ENCODE measurements around the gene ANKRD49.

The ANKRD49 gene

DNA sequence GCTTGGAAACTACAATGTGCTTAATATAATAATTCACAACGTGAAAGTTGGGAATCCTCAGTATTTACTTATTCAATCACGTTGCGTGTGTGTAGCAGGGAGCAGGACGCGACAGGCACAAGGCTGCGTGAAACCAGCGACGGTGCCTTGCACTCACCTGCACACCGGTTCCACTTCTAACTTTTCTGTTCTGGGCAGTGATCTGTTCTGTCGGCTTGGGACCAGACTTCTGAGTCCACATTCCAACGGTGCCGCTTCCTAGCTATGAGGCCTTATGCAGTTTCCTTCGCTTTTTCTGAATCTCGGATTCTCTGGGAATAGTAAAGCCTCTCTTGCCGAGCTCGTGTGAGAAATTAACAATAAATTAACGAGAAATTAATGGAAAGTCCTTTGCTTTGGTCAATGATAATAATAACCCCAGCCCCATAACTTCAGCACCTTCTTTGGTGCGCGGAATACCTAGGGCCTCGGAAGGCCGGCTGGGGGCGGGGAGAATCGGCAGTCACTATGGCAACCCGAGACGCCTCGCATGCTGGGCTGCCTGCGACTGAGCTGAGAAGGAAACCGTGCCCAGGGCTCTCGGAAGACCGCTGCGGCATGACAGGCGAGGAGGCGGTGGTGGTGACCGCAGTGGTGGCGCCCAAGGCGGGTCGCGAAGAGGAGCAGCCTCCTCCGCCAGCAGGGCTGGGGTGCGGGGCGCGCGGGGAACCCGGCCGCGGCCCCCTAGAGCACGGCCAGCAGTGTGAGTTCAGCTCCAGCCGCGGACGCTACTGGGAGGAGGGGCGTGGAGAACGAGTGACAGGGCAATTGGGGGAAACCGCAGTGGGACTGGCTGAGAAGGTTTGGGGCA lies 18.4 kb downstream of the ANKRD49 start, which contains the start of gene C11orf97:
C11orf97 (plus strand) TSS at position 530 of the 850 bp plus-strand sequence; CDS start at position 598, 68 bp downstream.
- DNase-seq, result no peak

DNA sequence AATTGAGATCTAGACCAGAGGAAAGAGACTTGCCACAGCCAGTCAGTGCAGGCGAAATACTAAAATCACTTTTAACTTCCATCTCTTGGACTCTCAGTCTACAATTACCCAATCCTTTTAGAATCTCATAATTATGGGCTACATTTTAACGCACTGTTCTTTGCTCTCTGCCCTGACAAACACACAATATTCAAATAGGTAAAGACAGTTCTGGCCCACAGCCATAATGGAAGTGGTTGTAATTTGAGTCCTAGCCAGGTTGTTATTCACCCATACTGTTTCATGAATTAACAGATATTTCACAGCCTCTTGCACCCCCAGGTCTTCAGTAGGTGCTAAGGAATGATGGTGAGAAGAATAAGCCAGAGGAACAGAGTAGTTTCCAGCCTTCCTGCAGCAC lies 19.3 kb downstream of the ANKRD49 start:
- peak; percentile 62 for DNase-seq

DNA sequence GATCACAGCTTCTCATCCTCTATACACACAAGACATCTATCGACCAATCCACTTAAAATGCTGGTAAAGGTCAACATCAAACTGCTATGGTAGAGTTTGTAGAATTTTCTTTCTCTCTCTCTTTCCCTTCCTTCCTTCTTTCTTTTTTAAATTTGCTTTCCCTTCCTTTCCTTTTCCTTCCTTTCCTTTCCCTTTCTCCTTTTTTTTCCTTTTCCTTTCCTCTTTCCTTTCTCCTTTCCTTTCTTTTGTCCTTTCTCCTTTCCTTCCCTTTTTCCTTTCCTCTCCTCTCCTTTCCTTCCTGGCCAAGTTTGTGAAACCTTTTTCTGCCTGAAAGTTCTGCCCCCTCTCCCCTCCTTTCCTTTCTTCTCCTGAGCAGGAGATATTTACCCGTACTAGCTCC lies 21.6 kb downstream of the ANKRD49 start:
- DNase-seq, result no peak

GRCh38 chr11:94516725-94517124 lies 22.9 kb downstream of the ANKRD49 start:
- no peak for DNase-seq

DNA sequence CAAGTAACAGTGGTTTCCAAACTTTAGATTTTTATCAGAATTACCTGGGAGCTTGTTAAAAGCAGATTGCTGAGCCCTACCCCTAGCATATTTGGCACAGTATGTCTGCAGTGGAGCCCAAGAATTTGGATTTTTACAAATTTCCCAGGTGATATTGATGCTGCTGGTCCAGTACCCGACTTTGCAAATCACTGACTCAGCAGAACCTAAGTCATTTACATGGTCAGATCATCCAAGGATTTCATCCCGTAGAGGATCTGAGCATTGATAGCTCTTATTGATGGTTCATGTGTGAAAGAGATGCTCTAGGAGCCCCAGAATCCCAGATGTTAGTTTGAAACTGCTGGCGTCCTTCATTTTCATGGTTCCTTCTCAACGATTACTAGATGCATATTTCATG lies 24.5 kb downstream of the ANKRD49 start:
- no peak for DNase-seq

GRCh38 chr11:94519478-94520084 lies 25.8 kb downstream of the ANKRD49 start:
- no peak for DNase-seq

DNA sequence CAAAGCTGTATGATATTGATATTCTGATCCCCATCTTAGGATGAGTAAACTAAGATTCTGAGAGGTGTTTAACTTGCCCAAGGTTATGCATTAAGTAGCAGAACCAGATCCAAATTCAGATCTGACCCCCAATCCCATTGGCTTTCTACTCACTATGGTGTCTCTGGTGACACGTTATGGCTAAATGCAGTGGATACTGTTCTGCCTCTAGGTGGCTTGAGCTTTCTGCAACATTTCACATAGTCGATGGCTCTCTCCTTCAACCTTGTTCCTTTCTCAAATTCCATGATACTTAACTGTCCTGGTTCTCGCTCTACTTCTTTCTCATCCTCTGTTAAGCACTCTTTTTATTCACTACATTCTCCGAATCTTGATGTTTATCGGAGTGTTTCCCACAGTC lies 27.9 kb downstream of the ANKRD49 start:
- DNase-seq, result no peak

GRCh38 chr11:94524341-94524740 lies 30.6 kb downstream of the ANKRD49 start:
- DNase-seq, result no peak

DNA sequence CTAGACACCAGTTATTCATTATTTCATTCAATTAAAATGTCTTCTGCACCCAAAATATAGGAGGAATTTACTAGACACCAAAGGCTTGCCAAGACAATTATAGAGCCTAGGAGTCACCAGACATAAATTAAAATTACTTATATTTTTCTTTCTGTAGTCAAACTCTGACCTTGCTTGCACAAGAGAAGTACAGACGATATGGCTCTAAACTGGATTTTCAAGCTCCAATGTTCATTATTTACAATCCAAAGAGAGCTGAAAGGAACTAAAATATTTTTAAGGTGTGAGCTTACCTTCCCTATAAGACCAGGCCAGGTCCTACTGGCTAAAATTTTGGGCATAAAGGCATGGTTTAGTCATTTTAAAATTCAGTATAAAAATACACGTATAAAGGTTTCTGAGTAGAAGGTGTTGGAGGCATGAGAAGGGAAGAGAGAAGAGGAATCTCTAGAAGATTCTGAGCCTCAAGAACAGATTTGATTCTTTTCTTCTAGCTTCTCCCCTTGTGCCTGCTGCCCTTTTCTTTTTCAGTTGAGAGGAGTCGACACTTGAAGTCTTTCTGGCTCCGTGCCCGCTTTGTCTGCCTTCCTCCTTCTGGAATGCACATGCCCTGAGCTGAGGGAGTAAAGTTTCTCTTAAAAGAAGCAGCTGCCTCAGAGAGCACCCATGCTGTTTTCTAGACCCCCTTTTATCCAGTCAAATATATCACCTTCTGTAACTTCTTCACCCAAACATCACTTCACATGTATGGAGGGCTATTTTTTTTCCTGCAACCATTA lies 32.0 kb downstream of the ANKRD49 start:
- no peak for DNase-seq

- no peak for DNase-seq
These were observed 33.1 kb downstream of the ANKRD49 start for GRCh38 chr11:94526645-94527438.

DNA sequence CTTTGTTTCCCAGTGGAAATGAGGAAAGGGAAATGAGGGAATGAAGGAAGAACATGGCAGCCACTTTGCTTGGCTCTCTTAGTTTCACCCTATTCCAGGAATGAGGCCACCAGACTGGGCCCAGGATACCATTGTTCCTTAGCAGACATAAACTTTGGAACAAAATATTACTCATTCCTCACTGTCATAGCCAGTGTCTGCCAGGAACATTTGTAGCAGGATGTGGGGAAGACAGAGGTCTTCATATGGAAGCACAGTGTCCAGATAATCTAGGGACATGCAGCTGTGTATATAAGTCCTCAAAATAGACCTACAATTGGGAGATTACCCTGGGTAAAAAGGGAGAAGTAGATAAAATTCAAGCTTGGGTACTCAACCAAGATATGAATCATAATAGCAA lies 34.8 kb downstream of the ANKRD49 start:
- no peak for DNase-seq

GRCh38 chr11:94532211-94532610 lies 38.4 kb downstream of the ANKRD49 start:
- no peak for DNase-seq

DNA sequence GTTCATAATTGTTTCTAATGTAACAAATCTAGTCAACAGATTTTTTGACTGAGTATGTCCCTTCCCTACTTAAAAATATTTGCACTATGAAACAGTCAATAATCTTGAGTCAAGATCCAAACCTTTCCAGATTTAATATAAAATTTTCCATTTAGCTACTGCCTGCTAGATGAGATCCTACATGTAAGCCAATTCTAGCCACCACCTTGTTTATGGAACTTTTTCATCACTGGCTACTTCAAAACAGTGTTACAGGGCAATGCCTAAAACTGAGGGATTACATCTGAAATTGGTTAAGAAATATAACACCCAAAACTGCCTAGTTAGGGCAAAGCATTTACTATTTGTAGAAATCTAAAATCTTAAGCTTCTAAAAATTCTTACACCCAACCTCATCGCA lies 39.4 kb downstream of the ANKRD49 start:
- no peak for DNase-seq

- DNase-seq, result no peak
These were observed 40.2 kb downstream of the ANKRD49 start for GRCh38 chr11:94533696-94534630.

DNA sequence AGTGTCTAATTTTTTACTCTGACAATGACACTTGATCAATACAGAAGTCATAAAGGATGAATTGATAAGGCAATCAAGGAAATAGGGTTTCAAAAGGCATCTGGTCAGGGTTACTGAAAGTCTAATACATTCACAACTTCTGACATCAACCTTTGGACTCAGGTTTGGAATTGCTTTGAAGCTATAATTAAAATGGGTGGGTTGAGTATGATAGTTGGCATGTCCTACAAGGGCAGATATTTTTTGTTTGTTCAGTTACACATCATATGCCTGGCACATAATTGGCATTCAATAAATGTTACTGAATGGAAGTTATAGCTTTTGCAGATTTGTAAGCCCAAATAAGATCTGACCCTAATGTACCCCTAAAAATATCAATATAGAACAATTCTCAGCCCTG lies 42.6 kb downstream of the ANKRD49 start:
- DNase-seq, result no peak

- DNase-seq, result no peak
These were observed 43.3 kb downstream of the ANKRD49 start for GRCh38 chr11:94537031-94537600.

GRCh38 chr11:94539420-94539819 lies 45.6 kb downstream of the ANKRD49 start:
- DNase-seq, result no peak

GRCh38 chr11:94543695-94544645 lies 50.2 kb downstream of the ANKRD49 start, which contains the start of gene FUT4:
FUT4 (plus strand) TSS chr11:94543921; CDS start chr11:94544134, 213 bp downstream.
- no peak for DNase-seq

- no peak for DNase-seq
These were observed 51.0 kb downstream of the ANKRD49 start for GRCh38 chr11:94544646-94545263.
